Subcutaneous abdominal adipose tissue (tissue), 5 donors: Measurements from ENCODE around the gene EHMT1.

Source experiments
- H3K27ac ChIP-seq: one replicate; pipeline ENCODE4 v1.7.0; 2013; ENCODE audit warnings: low read depth, mild to moderate bottlenecking, inconsistent platforms, low read length, moderate library complexity
- H3K27me3 ChIP-seq, 5 donors: one replicate each; pipeline ENCODE4 v1.7.0; 2013; ENCODE audit warnings: low read length in 5 of 5, inconsistent platforms in 1 of 5; ENCODE audit not compliant: control insufficient read depth in 5 of 5, insufficient read depth in 4 of 5
- H3K36me3 ChIP-seq, 5 donors: one replicate each; pipeline ENCODE4 v1.7.0; 2013; ENCODE audit warnings: low read length in 5 of 5; ENCODE audit not compliant: control insufficient read depth in 5 of 5, insufficient read depth in 5 of 5
- H3K4me1 ChIP-seq, 5 donors: one replicate each; pipeline ENCODE4 v1.7.0; 2013; ENCODE audit warnings: low read length in 5 of 5, mild to moderate bottlenecking in 3 of 5, moderate library complexity in 1 of 5; ENCODE audit not compliant: control insufficient read depth in 5 of 5, insufficient read depth in 5 of 5
- H3K4me3 ChIP-seq, 5 donors: one replicate each; pipeline ENCODE4 v1.7.0; 2013; ENCODE audit warnings: low read length in 5 of 5, low read depth in 1 of 5
- H3K9ac ChIP-seq, 5 donors: one replicate each; pipeline ENCODE4 v1.7.0; 2013; ENCODE audit warnings: low read length in 5 of 5, mild to moderate bottlenecking in 4 of 5, moderate library complexity in 3 of 5
- H3K9me3 ChIP-seq, 5 donors: one replicate each; pipeline ENCODE4 v1.7.0; 2013; ENCODE audit warnings: low read length in 5 of 5; ENCODE audit not compliant: control insufficient read depth in 5 of 5
- donor health status: healthy.
- donor health status: healthy.
- donor health status: healthy.
- donor health status: healthy.
- donor health status: healthy.

EHMT1 gene

DNA sequence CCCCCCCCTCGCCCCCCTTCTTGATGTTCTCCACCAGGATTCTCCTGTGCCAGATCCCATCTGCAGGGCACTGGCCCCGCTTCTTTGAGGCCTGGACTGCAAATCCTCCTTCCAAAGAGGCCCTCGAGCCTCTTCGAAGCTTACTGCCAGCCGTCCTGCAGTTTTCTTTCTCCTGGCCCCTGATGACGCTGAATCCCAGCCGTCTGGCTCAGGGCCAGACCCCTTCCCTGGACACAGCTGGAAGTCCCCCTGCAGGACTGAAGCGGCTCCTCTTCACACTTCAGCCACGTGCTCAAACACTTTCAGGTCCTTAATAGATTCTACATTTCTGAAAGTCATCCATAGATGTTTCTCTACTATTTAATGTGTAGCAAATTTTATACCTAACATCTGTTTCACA, 121.5 kb downstream of the EHMT1 start:
- no peak overlapping the region for H3K9ac ChIP-seq
- no peak overlapping the region for H3K4me3 ChIP-seq
- H3K36me3 ChIP-seq = peaks cover 3 to 47% (median 36%) of the 10 kb centered on the region in 5 donors
- H3K9me3 ChIP-seq = no peaks in the 10 kb centered on the region
- H3K27ac ChIP-seq = no peak overlapping the region
- H3K4me1 ChIP-seq = peaks cover 0 to 21% (median 7%) of the 10 kb centered on the region in 5 donors
- no peaks in the 10 kb centered on the region for H3K27me3 ChIP-seq

DNA sequence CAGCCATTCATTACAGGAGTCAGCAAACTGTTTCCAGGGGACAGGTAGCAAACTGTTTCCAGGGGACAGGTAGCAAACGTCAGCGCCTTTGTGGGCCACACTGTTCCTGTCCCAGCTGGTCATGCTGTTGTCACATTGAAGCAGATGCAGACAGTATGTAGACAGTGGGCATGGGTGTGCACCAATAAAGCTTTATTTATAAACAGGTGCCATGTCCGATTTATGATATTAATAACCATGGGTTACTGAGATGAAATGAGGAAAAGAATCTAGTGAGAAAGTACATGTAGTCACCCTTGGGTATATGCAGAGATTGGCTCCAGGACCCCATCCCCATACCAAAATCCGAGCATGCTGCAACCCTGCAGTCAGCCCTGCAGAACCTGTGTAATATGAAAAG, 122.5 kb downstream of the EHMT1 start:
- Histone ChIP-seq H3K36me3 (peaks cover 3 to 55% (median 40%) of the 10 kb centered on the region in 5 donors), H3K4me1 (peaks cover 0 to 21% (median 7%) of the 10 kb centered on the region in 5 donors), H3K9ac (no peak overlapping the region), H3K9me3 (no peaks in the 10 kb centered on the region), H3K4me3 (no peak overlapping the region), H3K27me3 (no peaks in the 10 kb centered on the region), H3K27ac (no peak overlapping the region)

DNA sequence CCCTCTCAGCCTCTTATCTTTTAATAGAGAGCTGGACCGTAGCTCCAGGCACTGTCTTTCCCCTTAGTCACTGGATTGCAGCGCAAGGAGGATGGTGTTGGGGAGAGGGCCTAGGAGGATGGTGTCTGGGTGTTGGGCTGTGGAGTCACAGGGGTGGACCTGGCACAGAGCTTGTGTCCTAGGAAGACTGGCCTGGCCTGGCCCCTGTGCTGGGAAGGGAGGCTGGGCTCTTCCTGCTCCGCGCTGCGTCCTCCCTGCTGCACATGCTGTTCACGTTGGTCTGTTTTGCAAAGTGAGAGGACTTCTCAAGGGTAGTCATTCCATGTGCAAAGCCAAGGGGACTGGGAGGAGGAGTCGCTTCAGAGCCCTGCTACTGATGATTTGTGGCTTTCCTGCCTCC, 123.9 kb downstream of the EHMT1 start:
- H3K4me3 ChIP-seq = no peak overlapping the region
- H3K27me3 ChIP-seq = no peaks in the 10 kb centered on the region
- no peak overlapping the region for H3K27ac ChIP-seq
- peaks cover 0 to 21% (median 7%) of the 10 kb centered on the region in 5 donors for H3K4me1 ChIP-seq
- no peak overlapping the region for H3K9ac ChIP-seq
- H3K9me3 ChIP-seq = no peaks in the 10 kb centered on the region
- peaks cover 3 to 56% (median 41%) of the 10 kb centered on the region in 5 donors for H3K36me3 ChIP-seq

DNA sequence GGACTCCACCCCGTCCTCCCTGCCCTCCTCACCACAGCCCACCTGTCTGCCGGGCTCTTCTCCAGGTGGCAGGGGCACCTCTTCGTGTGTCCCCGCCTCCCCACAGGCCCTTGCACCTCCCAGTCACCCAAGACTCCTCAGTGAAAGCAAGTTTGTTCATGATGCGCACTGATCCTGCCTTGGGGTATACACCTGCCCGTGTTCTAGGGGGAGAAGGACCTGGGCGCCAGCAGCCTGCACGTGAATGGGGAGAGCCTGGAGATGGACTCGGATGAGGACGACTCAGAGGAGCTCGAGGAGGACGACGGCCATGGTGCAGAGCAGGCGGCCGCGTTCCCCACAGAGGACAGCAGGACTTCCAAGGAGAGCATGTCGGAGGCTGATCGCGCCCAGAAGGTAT, 124.9 kb downstream of the EHMT1 start:
- Histone ChIP-seq H3K4me1 (peaks cover 0 to 21% (median 7%) of the 10 kb centered on the region in 5 donors), H3K9me3 (no peaks in the 10 kb centered on the region), H3K27ac (no peak overlapping the region), H3K36me3 (peaks cover 3 to 64% (median 49%) of the 10 kb centered on the region in 5 donors), H3K27me3 (no peaks in the 10 kb centered on the region), H3K4me3 (no peak overlapping the region), H3K9ac (no peak overlapping the region)

DNA sequence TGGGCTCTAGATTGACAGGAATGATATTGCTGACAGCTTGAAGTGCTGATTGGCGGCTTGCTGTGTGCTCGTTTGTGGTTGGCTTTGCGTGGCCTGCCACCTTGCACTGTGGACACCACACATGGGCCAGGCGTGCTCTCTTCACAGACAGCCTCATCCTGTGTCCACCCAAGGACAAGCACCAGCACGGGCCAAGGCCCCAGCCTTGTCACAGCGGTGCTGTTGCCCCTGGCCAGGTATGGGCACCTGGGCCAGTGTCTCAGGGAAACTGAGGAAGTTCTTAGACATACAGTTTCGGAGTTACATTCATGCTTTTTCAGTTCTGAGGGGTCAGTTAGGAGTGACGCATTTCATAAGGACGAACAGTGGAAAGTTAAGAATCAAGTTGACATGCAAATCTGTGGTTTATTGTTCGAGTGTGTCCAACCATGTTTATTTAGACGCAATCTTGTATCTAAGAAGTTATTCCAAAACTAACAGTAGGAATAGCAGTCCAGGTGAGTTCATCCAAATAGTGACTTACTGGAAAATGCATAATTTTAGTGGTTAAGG, 125.9 kb downstream of the EHMT1 start:
- Histone ChIP-seq H3K9ac (no peak overlapping the region), H3K4me1 (peaks cover 0 to 21% (median 12%) of the 10 kb centered on the region in 5 donors), H3K4me3 (no peak overlapping the region), H3K27ac (no peak overlapping the region), H3K27me3 (no peaks in the 10 kb centered on the region), H3K36me3 (peaks cover 3 to 61% (median 49%) of the 10 kb centered on the region in 5 donors), H3K9me3 (no peaks in the 10 kb centered on the region)

DNA sequence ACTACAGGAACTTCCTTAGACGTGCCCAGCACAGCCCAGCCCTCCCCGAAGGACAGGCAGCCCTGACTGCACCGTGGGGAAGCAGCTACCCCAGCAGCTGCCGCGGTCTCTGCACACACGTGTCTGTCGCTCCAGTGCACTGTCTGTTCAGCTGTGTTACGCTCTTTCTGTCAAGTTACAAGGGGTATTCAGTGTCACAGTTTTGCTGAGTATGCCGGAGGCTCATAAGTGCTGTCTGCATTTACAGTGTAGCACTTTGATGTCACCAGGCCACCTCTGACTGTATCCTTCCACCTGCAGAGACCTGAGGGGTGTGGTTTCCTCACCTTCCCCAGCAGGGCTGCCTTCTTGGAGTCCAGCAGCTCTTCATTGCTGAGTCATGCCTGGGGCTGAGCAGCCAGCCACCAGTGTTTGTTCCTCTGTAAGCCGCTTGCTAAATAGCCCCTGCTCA, 126.8 kb downstream of the EHMT1 start:
- Histone ChIP-seq H3K4me1 (peaks cover 0 to 21% (median 10%) of the 10 kb centered on the region in 5 donors), H3K4me3 (no peak overlapping the region), H3K27me3 (no peaks in the 10 kb centered on the region), H3K27ac (no peak overlapping the region), H3K36me3 (peaks cover 3 to 59% (median 48%) of the 10 kb centered on the region in 5 donors), H3K9me3 (no peaks in the 10 kb centered on the region), H3K9ac (no peak overlapping the region)

DNA sequence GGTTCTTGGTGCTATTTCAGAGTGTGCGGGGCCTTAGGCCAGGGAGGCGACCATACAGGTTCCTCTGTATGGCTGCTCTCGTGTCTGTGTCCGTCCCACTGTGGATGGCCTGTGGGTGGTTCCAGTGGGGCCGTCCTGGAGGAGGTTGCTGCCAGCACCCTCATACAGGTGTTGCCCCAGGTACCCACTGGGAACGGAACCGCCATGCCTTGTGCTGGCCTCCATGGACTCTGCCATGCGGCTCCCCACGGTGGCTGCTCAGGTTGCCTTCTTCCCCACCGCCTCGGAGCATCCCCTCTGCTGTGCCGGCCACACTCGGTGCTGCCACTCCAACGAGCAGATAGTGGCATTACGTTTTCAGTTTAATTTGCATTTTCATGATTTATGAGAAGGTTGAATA, 129.5 kb downstream of the EHMT1 start:
- Histone ChIP-seq H3K36me3 (peaks cover 3 to 61% (median 55%) of the 10 kb centered on the region in 5 donors), H3K4me1 (peaks cover 0 to 15% (median 10%) of the 10 kb centered on the region in 5 donors), H3K4me3 (no peak overlapping the region), H3K9me3 (no peaks in the 10 kb centered on the region), H3K9ac (no peak overlapping the region), H3K27ac (no peak overlapping the region), H3K27me3 (no peaks in the 10 kb centered on the region)

DNA sequence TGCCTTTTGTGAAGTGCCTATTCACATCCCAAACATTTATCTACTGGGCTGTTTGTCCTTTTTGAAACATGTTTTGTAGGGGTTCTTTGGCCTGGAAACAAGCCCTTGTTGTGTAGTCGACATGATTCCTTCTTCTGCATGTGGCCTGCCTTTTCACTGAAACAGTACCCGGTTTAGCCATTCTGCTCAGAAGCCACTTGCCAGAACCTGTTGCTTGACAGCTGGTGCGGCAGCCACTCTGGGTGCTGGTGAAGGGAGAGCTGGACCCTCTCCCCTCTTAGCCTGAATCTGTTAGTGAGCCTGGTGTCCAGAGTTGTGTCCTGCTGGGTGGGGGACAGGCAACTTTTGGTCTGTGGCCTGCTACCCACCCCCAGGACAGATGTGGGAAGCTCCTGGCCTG, 129.9 kb downstream of the EHMT1 start:
- no peak overlapping the region for H3K4me3 ChIP-seq
- H3K9me3 ChIP-seq = no peaks in the 10 kb centered on the region
- H3K27me3 ChIP-seq = no peaks in the 10 kb centered on the region
- H3K9ac ChIP-seq = no peak overlapping the region
- peaks cover 3 to 61% (median 51%) of the 10 kb centered on the region in 5 donors for H3K36me3 ChIP-seq
- peaks cover 0 to 15% (median 10%) of the 10 kb centered on the region in 5 donors for H3K4me1 ChIP-seq
- H3K27ac ChIP-seq = no peak overlapping the region

DNA sequence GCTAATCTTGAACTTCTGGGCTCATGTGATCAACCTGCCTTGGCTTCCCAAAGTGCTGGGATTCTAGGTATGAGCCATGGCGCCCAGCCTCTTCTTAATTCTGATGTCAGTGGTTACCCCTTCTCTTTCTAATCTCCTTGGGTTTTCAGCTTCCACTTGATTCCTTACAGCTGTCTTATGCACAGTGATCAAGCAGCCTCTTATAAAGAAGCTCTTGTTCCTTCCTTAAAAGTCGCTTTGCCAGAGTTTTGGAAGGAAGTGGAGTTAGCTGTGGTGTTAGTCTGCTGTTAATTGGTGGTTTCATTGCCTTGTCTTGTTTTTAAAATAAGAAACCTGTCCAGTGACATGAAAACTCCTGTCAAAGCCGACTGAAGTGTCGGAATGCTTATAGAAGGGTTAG, 130.7 kb downstream of the EHMT1 start:
- H3K9me3 ChIP-seq = no peaks in the 10 kb centered on the region
- H3K4me1 ChIP-seq = peaks cover 0 to 15% (median 10%) of the 10 kb centered on the region in 5 donors
- peaks cover 3 to 61% (median 51%) of the 10 kb centered on the region in 5 donors for H3K36me3 ChIP-seq

DNA sequence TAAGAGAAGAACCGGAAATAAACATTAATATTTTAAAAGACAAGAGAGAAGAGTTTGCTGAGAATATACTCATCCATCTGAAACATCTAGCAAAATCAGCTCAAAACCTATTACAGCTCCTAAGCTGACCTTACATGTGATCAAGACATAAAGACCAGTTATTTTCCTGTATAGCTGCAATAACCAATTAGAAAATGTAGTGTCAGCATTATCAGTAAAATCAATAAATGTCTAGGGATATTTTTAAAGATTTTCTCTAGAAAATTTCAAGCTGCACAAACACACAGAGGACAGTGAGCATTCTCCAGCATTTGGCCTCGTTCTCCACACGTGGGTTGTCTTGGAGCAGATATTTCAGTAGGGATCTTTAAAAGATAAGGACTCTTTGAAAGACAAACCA, 131.2 kb downstream of the EHMT1 start:
- Histone ChIP-seq H3K4me1 (peaks cover 0 to 15% (median 10%) of the 10 kb centered on the region in 5 donors), H3K9me3 (peaks cover 0 to under 1% (median 0%) of the 10 kb centered on the region in 5 donors), H3K27me3 (no peaks in the 10 kb centered on the region), H3K27ac (peak overlapping the region; percentile 47), H3K4me3 (no peak overlapping the region), H3K36me3 (peaks cover 1 to 61% (median 49%) of the 10 kb centered on the region in 5 donors), H3K9ac (peak overlapping the region in 3 of 5 donors; percentile 5 to 39 (median 38))

More for the DNA sequence above, 130.7 kb downstream of the EHMT1 start:
- no peak overlapping the region for H3K4me3 ChIP-seq
- no peaks in the 10 kb centered on the region for H3K27me3 ChIP-seq
- peak overlapping the region; percentile 65 for H3K27ac ChIP-seq
- peak overlapping the region in 3 of 5 donors; percentile 5 to 39 (median 38) for H3K9ac ChIP-seq
